ENCODE data around the gene ESRRB. TPM values are rescaled to one million over a fixed set of nuclear protein-coding genes. Genes with fewer than 3 reads are reported as not detected.

ESRRB gene
- polyA plus RNA-seq, 1 donor = 0.18 TPM

DNA sequence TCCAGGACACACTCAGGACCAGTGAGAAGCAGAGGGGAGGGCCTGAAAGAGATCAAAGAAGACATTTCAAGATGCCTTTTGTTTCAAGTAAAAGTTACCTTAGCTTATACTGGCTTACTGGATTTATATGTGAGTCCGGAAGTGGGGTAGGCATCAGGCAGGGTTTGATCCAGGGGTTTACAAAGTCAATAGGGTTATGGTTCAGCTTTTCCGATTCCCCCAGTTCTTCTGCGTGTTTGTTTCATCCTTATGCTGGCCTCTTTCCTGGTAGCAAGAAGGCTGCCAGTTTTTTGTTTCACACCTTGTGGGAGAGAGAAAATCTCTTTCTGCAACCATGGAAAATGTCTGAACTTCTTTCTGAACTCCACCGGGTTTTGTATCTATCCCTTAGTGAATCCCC is 126.3 kb downstream of the ESRRB start:
- Histone ChIP-seq H3K9me3 (ENCODE audit: control insufficient read depth, low read depth, low read length) (no peaks in the 10 kb centered on the region), H3K27me3 (ENCODE audit: control insufficient read depth, insufficient read depth, low read length) (no peaks in the 10 kb centered on the region), H3K4me1 (ENCODE audit: control insufficient read depth, insufficient read depth, low read length) (no peaks in the 10 kb centered on the region), H3K27ac (ENCODE audit: low read length) (no peak overlapping the region), H3K36me3 (ENCODE audit: control insufficient read depth, insufficient read depth, low read length) (no peaks in the 10 kb centered on the region), H3K4me3 (ENCODE audit: low read length) (no peak overlapping the region)
- no peak for DNase-seq
- WGBS (ENCODE audit: insufficient coverage, low lambda C conversion rate) = no CpG with 5 or more reads among the region's 4 CpGs

DNA sequence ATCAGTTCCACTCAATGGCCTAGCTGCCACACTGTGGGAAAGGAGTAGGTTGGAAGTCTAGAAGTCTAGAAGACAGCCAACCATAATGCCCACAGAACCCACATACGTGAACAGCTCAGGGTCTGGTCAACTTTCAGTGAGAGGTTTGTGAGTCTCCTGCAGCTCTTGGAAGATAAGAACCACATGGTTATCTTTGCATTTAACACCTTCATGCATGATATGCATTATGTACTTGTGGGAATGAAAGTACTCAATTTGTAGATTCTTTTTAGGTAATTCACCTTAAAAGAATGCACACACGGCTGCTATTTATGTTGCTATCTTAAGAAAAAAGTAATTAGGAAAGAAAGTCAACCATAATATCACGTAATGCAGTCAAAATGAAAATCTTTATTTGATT is 126.7 kb downstream of the ESRRB start:
- Histone ChIP-seq H3K4me1 (ENCODE audit: control insufficient read depth, insufficient read depth, low read length) (no peaks in the 10 kb centered on the region), H3K36me3 (ENCODE audit: control insufficient read depth, insufficient read depth, low read length) (no peaks in the 10 kb centered on the region), H3K27ac (ENCODE audit: low read length) (no peak overlapping the region), H3K9me3 (ENCODE audit: control insufficient read depth, low read depth, low read length) (no peaks in the 10 kb centered on the region), H3K27me3 (ENCODE audit: control insufficient read depth, insufficient read depth, low read length) (no peaks in the 10 kb centered on the region), H3K4me3 (ENCODE audit: low read length) (no peak overlapping the region)
- 100% methylated on average over 1 of the region's 3 CpGs for WGBS (ENCODE audit: insufficient coverage, low lambda C conversion rate)
- no peak for DNase-seq

DNA sequence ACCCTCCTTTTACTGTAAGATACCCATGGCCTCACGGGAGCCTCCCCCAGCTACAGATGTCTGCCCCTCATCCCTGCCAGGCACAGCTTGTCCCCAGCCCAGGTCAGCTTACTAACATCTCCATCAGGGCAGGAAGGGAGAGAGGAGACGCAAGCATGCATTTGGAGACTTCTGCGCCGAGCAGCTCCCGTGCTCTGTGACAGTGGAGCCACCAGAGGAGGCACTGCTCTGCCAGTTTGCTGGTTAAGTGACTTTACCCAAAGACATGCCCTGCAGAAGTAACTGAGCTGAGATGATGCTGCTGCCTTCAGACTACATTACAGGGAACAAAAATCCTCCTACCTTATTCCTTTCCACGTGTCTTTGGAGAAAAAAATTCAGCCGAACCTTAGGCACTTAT is 133.4 kb downstream of the ESRRB start:
- Histone ChIP-seq H3K4me1 (ENCODE audit: control insufficient read depth, insufficient read depth, low read length) (no peaks in the 10 kb centered on the region), H3K27me3 (ENCODE audit: control insufficient read depth, insufficient read depth, low read length) (peaks cover 14% of the 10 kb centered on the region), H3K36me3 (ENCODE audit: control insufficient read depth, insufficient read depth, low read length) (no peaks in the 10 kb centered on the region), H3K9me3 (ENCODE audit: control insufficient read depth, low read depth, low read length) (no peaks in the 10 kb centered on the region), H3K4me3 (ENCODE audit: low read length) (no peak overlapping the region), H3K27ac (ENCODE audit: low read length) (no peak overlapping the region)
- WGBS (ENCODE audit: insufficient coverage, low lambda C conversion rate) = no CpG with 5 or more reads among the region's 7 CpGs
- no peak for DNase-seq

DNA sequence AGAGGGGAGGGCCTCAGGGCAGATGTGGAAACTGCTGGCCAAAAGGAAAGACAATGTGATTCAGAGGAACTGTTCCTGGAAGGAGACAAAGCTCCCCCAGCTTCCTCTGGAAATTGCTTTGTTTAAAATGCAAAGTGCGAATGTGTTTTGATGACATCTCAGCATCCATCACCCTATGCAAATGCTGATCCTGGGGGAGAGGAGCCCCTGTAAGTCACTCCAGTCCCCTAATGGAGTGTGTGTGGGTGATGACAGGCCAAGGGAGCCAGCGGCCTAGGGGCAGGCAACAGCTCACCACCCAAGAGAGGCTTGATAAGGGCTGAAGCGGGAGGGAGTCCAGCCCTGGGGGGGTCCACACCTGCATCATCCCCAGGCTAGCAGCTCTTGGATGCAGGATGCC is 134.2 kb downstream of the ESRRB start:
- no peaks in the 10 kb centered on the region for H3K4me1 ChIP-seq (ENCODE audit: control insufficient read depth, insufficient read depth, low read length)
- peaks cover 14% of the 10 kb centered on the region for H3K27me3 ChIP-seq (ENCODE audit: control insufficient read depth, insufficient read depth, low read length)
- H3K27ac ChIP-seq (ENCODE audit: low read length) = no peak overlapping the region
- no peak overlapping the region for H3K4me3 ChIP-seq (ENCODE audit: low read length)
- no peaks in the 10 kb centered on the region for H3K36me3 ChIP-seq (ENCODE audit: control insufficient read depth, insufficient read depth, low read length)
- DNase-seq = no peak
- no peaks in the 10 kb centered on the region for H3K9me3 ChIP-seq (ENCODE audit: control insufficient read depth, low read depth, low read length)
- WGBS (ENCODE audit: insufficient coverage, low lambda C conversion rate) = no CpG with 5 or more reads among the region's 3 CpGs

DNA sequence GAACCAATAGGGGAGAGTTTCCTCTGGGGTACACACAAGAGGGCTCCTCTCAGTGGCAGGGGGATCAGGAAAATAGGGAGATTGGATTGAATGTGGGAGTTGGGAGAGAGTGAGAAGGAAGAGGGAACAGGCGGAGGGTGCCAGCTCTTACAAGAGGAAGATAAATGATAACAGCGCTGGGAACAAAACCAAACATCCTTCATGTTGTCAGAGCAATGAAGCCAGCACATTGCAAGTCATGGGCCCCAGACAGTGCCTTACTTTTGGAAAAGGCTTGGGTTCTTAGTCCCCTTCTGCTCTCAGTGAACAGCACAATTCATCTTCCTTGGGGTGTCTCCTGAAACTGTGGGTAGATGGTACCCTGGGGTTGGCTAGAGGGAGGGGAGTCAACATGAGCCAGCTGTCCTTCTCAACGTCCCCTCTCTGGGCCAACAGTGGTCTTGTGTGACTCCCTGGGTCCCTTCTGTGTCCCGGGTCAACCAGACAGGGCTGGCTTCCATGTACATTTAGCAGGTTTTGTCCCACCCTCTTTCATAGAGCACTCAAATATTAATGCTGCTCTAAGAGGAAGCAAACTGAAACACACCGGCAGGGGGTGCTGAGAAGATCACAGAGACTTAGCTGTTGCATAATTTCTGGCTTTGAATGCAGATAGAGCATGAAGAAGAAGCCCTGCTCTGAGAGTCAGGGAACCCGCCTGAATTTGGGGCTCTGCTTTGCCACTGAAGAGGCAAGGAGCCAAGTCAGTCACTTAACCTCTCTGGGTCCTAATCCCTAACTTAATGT is 138.5 kb downstream of the ESRRB start:
- no peaks in the 10 kb centered on the region for H3K9me3 ChIP-seq (ENCODE audit: control insufficient read depth, low read depth, low read length)
- peaks cover 21% of the 10 kb centered on the region for H3K27me3 ChIP-seq (ENCODE audit: control insufficient read depth, insufficient read depth, low read length)
- no peaks in the 10 kb centered on the region for H3K36me3 ChIP-seq (ENCODE audit: control insufficient read depth, insufficient read depth, low read length)
- WGBS (ENCODE audit: insufficient coverage, low lambda C conversion rate) = no CpG with 5 or more reads among the region's 6 CpGs
- no peaks in the 10 kb centered on the region for H3K4me1 ChIP-seq (ENCODE audit: control insufficient read depth, insufficient read depth, low read length)
- H3K27ac ChIP-seq (ENCODE audit: low read length) = no peak overlapping the region
- no peak overlapping the region for H3K4me3 ChIP-seq (ENCODE audit: low read length)
- DNase-seq = no peak

DNA sequence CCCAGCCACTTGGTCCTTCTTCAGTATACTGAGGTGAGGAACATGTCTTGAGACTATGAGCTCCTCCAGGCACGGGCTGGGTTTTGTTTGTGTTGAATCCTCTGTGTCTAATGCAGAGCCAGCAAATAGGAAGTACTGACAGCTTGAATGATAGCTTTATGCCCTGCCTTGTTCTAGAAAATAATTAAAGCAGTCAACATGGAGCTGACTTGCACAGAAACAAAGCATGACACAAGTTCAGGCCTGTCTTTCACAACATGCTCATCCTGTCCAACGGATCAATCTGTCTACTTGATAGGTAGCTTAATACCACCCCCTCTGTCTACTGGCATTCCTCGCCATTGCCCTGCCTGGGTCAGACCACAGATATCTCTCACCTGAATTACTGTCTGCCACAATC is 140.9 kb downstream of the ESRRB start:
- no peaks in the 10 kb centered on the region for H3K9me3 ChIP-seq (ENCODE audit: control insufficient read depth, low read depth, low read length)
- no peak overlapping the region for H3K27ac ChIP-seq (ENCODE audit: low read length)
- WGBS (ENCODE audit: insufficient coverage, low lambda C conversion rate) = 71% methylated on average over 2 of the region's 3 CpGs
- H3K36me3 ChIP-seq (ENCODE audit: control insufficient read depth, insufficient read depth, low read length) = no peaks in the 10 kb centered on the region
- no peak overlapping the region for H3K4me3 ChIP-seq (ENCODE audit: low read length)
- H3K27me3 ChIP-seq (ENCODE audit: control insufficient read depth, insufficient read depth, low read length) = peaks cover 16% of the 10 kb centered on the region
- DNase-seq = no peak
- no peaks in the 10 kb centered on the region for H3K4me1 ChIP-seq (ENCODE audit: control insufficient read depth, insufficient read depth, low read length)

DNA sequence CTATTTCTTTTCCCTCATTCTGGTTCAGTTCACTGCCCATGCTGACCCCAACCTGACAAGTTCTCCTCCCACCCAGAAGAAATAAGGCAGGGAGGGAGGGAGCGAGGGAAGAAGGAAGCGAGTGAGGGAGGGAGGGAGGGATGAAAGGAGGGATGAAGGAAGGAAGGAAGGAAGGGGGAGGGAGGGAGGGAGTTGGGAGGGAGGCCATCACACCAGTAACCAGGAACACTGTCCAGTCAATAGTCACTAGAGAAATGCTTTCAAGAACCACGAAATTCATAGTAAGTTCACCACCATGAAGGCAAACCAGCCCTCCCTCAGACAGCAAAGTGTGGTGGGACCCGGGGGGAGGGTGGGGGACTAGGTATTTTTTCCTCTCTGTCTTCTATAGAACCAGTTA is 142.4 kb downstream of the ESRRB start:
- no peaks in the 10 kb centered on the region for H3K9me3 ChIP-seq (ENCODE audit: control insufficient read depth, low read depth, low read length)
- no CpG with 5 or more reads among the region's 4 CpGs for WGBS (ENCODE audit: insufficient coverage, low lambda C conversion rate)
- no peaks in the 10 kb centered on the region for H3K36me3 ChIP-seq (ENCODE audit: control insufficient read depth, insufficient read depth, low read length)
- no peak overlapping the region for H3K27ac ChIP-seq (ENCODE audit: low read length)
- H3K4me3 ChIP-seq (ENCODE audit: low read length) = no peak overlapping the region
- peaks cover 15% of the 10 kb centered on the region for H3K27me3 ChIP-seq (ENCODE audit: control insufficient read depth, insufficient read depth, low read length)
- H3K4me1 ChIP-seq (ENCODE audit: control insufficient read depth, insufficient read depth, low read length) = no peaks in the 10 kb centered on the region
- no peak for DNase-seq

DNA sequence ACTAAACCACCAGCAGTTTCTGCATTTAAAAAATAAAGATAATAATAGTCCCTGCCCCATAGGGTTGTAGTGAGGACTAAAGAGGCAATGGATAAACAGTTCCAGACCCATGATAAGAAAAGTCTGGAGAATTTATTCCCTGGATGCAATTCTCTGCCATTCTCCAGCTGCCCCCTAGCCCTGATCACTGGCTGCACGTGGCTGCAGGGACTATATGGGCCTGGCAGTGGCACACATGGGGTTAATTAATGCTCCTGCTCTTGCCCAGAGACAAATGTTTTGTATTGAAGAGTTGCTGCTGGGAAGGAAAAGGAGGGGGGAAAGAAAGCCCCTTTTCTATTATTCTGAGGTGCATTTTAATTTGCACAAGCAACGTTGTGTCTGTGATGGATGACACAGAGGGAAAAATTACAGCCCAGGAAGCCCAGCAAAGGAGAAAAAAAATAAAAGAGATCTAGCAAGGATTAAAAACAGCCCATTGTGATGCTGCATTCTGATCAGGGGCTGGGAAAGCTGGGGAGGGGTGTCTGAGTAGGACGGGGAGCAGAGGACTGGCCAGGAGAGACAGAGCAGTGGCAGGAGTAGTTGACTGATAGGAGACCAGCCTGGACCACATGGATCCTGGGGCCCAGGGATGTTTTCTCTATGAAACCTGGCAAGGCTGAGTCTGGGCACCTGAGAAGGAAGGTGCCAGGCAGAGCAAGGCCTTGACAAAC is 149.3 kb downstream of the ESRRB start:
- DNase-seq = no peak
- H3K4me3 ChIP-seq (ENCODE audit: low read length) = no peak overlapping the region
- H3K27ac ChIP-seq (ENCODE audit: low read length) = no peak overlapping the region
- no peaks in the 10 kb centered on the region for H3K9me3 ChIP-seq (ENCODE audit: control insufficient read depth, low read depth, low read length)
- no peaks in the 10 kb centered on the region for H3K4me1 ChIP-seq (ENCODE audit: control insufficient read depth, insufficient read depth, low read length)
- no peaks in the 10 kb centered on the region for H3K36me3 ChIP-seq (ENCODE audit: control insufficient read depth, insufficient read depth, low read length)
- WGBS (ENCODE audit: insufficient coverage, low lambda C conversion rate) = 40% methylated on average over 1 of the region's 3 CpGs
- H3K27me3 ChIP-seq (ENCODE audit: control insufficient read depth, insufficient read depth, low read length) = no peaks in the 10 kb centered on the region

DNA sequence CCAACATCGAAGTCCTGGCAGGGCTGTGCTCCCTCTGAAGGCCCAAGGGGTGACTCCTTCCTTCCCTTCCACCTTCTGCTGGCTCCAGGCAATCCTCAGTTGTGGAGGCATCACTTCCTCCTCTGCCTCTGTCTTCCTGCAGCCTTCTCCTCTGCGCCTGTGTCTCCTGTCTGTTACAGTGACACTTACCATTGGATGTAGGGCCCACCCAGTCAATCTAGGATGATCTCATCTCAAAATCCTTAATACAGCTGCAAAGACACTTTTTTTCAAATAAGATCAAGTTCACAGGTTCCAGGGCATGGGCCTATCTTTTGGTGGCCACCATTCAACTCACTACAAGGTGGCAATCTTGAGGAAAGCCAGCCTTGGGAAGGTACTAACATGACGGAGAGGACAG is 155.1 kb downstream of the ESRRB start:
- H3K27me3 ChIP-seq (ENCODE audit: control insufficient read depth, insufficient read depth, low read length) = peaks cover 3% of the 10 kb centered on the region
- no peaks in the 10 kb centered on the region for H3K36me3 ChIP-seq (ENCODE audit: control insufficient read depth, insufficient read depth, low read length)
- no CpG with 5 or more reads among the region's 3 CpGs for WGBS (ENCODE audit: insufficient coverage, low lambda C conversion rate)
- no peaks in the 10 kb centered on the region for H3K4me1 ChIP-seq (ENCODE audit: control insufficient read depth, insufficient read depth, low read length)
- DNase-seq = no peak
- H3K27ac ChIP-seq (ENCODE audit: low read length) = no peak overlapping the region
- no peaks in the 10 kb centered on the region for H3K9me3 ChIP-seq (ENCODE audit: control insufficient read depth, low read depth, low read length)
- H3K4me3 ChIP-seq (ENCODE audit: low read length) = no peak overlapping the region

DNA sequence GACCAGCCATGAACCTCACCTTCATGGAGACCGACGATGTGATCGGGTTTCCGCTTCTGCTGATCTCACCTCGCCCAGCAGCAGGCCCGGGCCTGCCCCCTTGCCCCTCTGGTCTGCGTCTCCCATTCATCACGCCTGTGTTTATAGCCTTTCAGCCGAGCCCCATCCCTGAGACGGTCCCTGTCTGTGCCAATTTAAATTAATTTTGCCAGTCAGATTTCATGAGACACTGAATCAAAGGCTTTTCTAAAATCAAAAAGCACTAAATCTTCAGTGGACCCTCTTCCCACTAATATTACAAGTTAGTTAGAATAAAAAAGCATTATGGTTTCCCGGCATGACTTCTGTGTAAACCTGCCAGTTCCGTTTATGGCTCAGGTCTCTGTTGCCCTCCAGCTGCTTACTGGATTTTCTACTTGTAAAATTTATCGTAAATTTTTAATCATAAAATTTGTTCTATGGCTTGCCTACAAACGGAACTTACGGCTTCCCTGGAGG is 155.9 kb downstream of the ESRRB start:
- Histone ChIP-seq H3K9me3 (ENCODE audit: control insufficient read depth, low read depth, low read length) (no peaks in the 10 kb centered on the region), H3K36me3 (ENCODE audit: control insufficient read depth, insufficient read depth, low read length) (no peaks in the 10 kb centered on the region), H3K27me3 (ENCODE audit: control insufficient read depth, insufficient read depth, low read length) (peaks cover 3% of the 10 kb centered on the region), H3K27ac (ENCODE audit: low read length) (no peak overlapping the region), H3K4me3 (ENCODE audit: low read length) (no peak overlapping the region), H3K4me1 (ENCODE audit: control insufficient read depth, insufficient read depth, low read length) (no peaks in the 10 kb centered on the region)
- no CpG with 5 or more reads among the region's 15 CpGs for WGBS (ENCODE audit: insufficient coverage, low lambda C conversion rate)
- no peak for DNase-seq
